ENCODE measurements around the gene C1QTNF12. TPM values are rescaled to one million over a fixed set of nuclear protein-coding genes. Genes with fewer than 3 reads are reported as not detected.
A peak's percentile ranks its signal among the peaks of the same experiment; 100 is the strongest.

The C1QTNF12 gene
- total and polyA plus RNA-seq, 4 experiments from 2014 or later: 0.31 to 3.3 (median 2.4) TPM; not detected in 1

GRCh38 chr1:1221887-1222574, 24.5 kb downstream of the C1QTNF12 start:
- ChIA-PET POLR2A (ENCODE audit: partially characterized antibody) (no interaction called here), CTCF (ENCODE audit: partially characterized antibody) (no interaction called here)
- Mint-ChIP-seq H3K9me3 (peaks cover 0 to 2% (median 0%) of the 10 kb centered on the region in 8 donors), H3K4me3 (peak overlapping the region in 1 of 8 donors; percentile 30), H3K27me3 (no peaks in the 10 kb centered on the region), H3K36me3 (peaks cover 20 to 46% of the 10 kb centered on the region in 2 donors), H3K4me1 (peaks cover 12 to 48% (median 27%) of the 10 kb centered on the region in 4 donors), H3K27ac (peak overlapping the region in 4 of 7 donors; percentile 13 to 80 (median 58))
- H3K27ac ChIP-seq (ENCODE audit: low read depth, low read length): no peak overlapping the region
- intact Hi-C loops (cut with micrococcal nuclease): no loop called here
- peaks cover 30% of the 10 kb centered on the region for H3K4me1 ChIP-seq (ENCODE audit: insufficient read depth, low read length)
- H3K27me3 ChIP-seq (ENCODE audit: insufficient read depth, low read length): no peaks in the 10 kb centered on the region
- H3K4me3 ChIP-seq (ENCODE audit: low read length in 2 of 2): no peak overlapping the region
- DNase-seq: no peak
- peaks cover 40% of the 10 kb centered on the region for H3K36me3 ChIP-seq (ENCODE audit: insufficient read depth, low read length)
- no peaks in the 10 kb centered on the region for H3K9me3 ChIP-seq (ENCODE audit: control insufficient read depth in 1 of 2, low read length in 2 of 2)

GRCh38 chr1:1220197-1220596, 26.3 kb downstream of the C1QTNF12 start:
- H3K4me3 ChIP-seq (ENCODE audit: low read length in 2 of 2): no peak overlapping the region
- H3K27me3 Mint-ChIP-seq: no peaks in the 10 kb centered on the region
- DNase-seq: no peak
- peak overlapping the region; percentile 86 for H3K27ac ChIP-seq (ENCODE audit: low read depth, low read length)
- peak overlapping the region in 1 of 8 donors; percentile 29 for H3K4me3 Mint-ChIP-seq
- CTCF ChIA-PET (ENCODE audit: partially characterized antibody): no interaction called here
- intact Hi-C loops (cut with micrococcal nuclease): no loop called here
- H3K4me1 ChIP-seq (ENCODE audit: insufficient read depth, low read length): peaks cover 48% of the 10 kb centered on the region
- no peaks in the 10 kb centered on the region for H3K27me3 ChIP-seq (ENCODE audit: insufficient read depth, low read length)
- peaks cover 28% of the 10 kb centered on the region for H3K36me3 ChIP-seq (ENCODE audit: insufficient read depth, low read length)
- peaks cover 11 to 46% of the 10 kb centered on the region in 2 donors for H3K36me3 Mint-ChIP-seq
- no peaks in the 10 kb centered on the region for H3K9me3 ChIP-seq (ENCODE audit: control insufficient read depth in 1 of 2, low read length in 2 of 2)
- H3K9me3 Mint-ChIP-seq: peaks cover 0 to 2% (median 0%) of the 10 kb centered on the region in 8 donors
- POLR2A ChIA-PET (ENCODE audit: partially characterized antibody): interaction anchor here (1.3 to 1.9 kb wide), 2 partner anchors 12 to 13 kb away, joined by 3 to 5 read pairs; partner anchors contain the start of gene TNFRSF18
- peaks cover 17 to 61% (median 32%) of the 10 kb centered on the region in 4 donors for H3K4me1 Mint-ChIP-seq
- H3K27ac Mint-ChIP-seq: peak overlapping the region; percentile 86 to 94 (median 89)

GRCh38 chr1:1219341-1219740, 27.2 kb downstream of the C1QTNF12 start:
- peak overlapping the region; percentile 86 for H3K27ac ChIP-seq (ENCODE audit: low read depth, low read length)
- H3K27me3 Mint-ChIP-seq: no peaks in the 10 kb centered on the region
- H3K4me3 Mint-ChIP-seq: peak overlapping the region in 6 of 8 donors; percentile 33 to 80 (median 49)
- no peaks in the 10 kb centered on the region for H3K9me3 ChIP-seq (ENCODE audit: control insufficient read depth in 1 of 2, low read length in 2 of 2)
- CTCF ChIA-PET (ENCODE audit: partially characterized antibody): no interaction called here
- H3K36me3 ChIP-seq (ENCODE audit: insufficient read depth, low read length): peaks cover 21% of the 10 kb centered on the region
- intact Hi-C loops (cut with micrococcal nuclease): no loop called here
- H3K27me3 ChIP-seq (ENCODE audit: insufficient read depth, low read length): no peaks in the 10 kb centered on the region
- H3K4me1 ChIP-seq (ENCODE audit: insufficient read depth, low read length): peaks cover 56% of the 10 kb centered on the region
- H3K27ac Mint-ChIP-seq: peak overlapping the region; percentile 86 to 94 (median 90)
- peak; percentile 57 to 79 (median 64) for DNase-seq
- peak overlapping the region in 1 of 2 donors; percentile 28 for H3K4me3 ChIP-seq (ENCODE audit: low read length in 2 of 2)
- peaks cover 20 to 65% (median 40%) of the 10 kb centered on the region in 4 donors for H3K4me1 Mint-ChIP-seq
- H3K36me3 Mint-ChIP-seq: peaks cover 11 to 40% of the 10 kb centered on the region in 2 donors
- POLR2A ChIA-PET (ENCODE audit: partially characterized antibody): interaction anchor here (1.2 to 1.9 kb wide), 4 partner anchors 11 to 14 kb away, joined by 3 to 5 read pairs (median 4); partner anchors contain the start of gene TNFRSF18
- peaks cover 0 to 2% (median 0%) of the 10 kb centered on the region in 8 donors for H3K9me3 Mint-ChIP-seq

- peaks cover 21% of the 10 kb centered on the region for H3K36me3 ChIP-seq (ENCODE audit: insufficient read depth, low read length)
Measured at GRCh38 chr1:1218524-1219200, 27.9 kb downstream of the C1QTNF12 start.

GRCh38 chr1:1217621-1218523, 28.6 kb downstream of the C1QTNF12 start:
- no peaks in the 10 kb centered on the region for H3K9me3 ChIP-seq (ENCODE audit: control insufficient read depth in 1 of 2, low read length in 2 of 2)
- intact Hi-C loops (cut with micrococcal nuclease): no loop called here
- Mint-ChIP-seq H3K27me3 (no peaks in the 10 kb centered on the region), H3K4me1 (peaks cover 20 to 64% (median 39%) of the 10 kb centered on the region in 4 donors), H3K36me3 (peaks cover 7 to 31% of the 10 kb centered on the region in 2 donors), H3K4me3 (peak overlapping the region in 5 of 8 donors; percentile 15 to 49 (median 42)), H3K9me3 (no peaks in the 10 kb centered on the region), H3K27ac (peak overlapping the region; percentile 79 to 98 (median 86))
- peaks cover 70% of the 10 kb centered on the region for H3K4me1 ChIP-seq (ENCODE audit: insufficient read depth, low read length)
- peak overlapping the region; percentile 86 for H3K27ac ChIP-seq (ENCODE audit: low read depth, low read length)
- ChIA-PET POLR2A (ENCODE audit: partially characterized antibody) (interaction anchor here (0.7 to 4.1 kb wide), 6 partner anchors 8 to 74 kb away, joined by 3 to 38 read pairs (median 3); partner anchors contain the start of gene TNFRSF18), CTCF (ENCODE audit: partially characterized antibody) (no interaction called here)
- H3K27me3 ChIP-seq (ENCODE audit: insufficient read depth, low read length): no peaks in the 10 kb centered on the region
- H3K36me3 ChIP-seq (ENCODE audit: insufficient read depth, low read length): peaks cover 16% of the 10 kb centered on the region
- DNase-seq: no peak
- no peak overlapping the region for H3K4me3 ChIP-seq (ENCODE audit: low read length in 2 of 2)

More at GRCh38 chr1:1218524-1219200, 27.9 kb downstream of the C1QTNF12 start:
- H3K4me3 Mint-ChIP-seq: peak overlapping the region in 7 of 8 donors; percentile 16 to 63 (median 41)
- H3K9me3 Mint-ChIP-seq: peaks cover 0 to 2% (median 0%) of the 10 kb centered on the region in 8 donors
- peaks cover 11 to 37% of the 10 kb centered on the region in 2 donors for H3K36me3 Mint-ChIP-seq
- peaks cover 20 to 68% (median 42%) of the 10 kb centered on the region in 4 donors for H3K4me1 Mint-ChIP-seq
- no peaks in the 10 kb centered on the region for H3K27me3 ChIP-seq (ENCODE audit: insufficient read depth, low read length)
- H3K9me3 ChIP-seq (ENCODE audit: control insufficient read depth in 1 of 2, low read length in 2 of 2): no peaks in the 10 kb centered on the region
- ChIA-PET POLR2A (ENCODE audit: partially characterized antibody) (interaction anchor here (0.7 to 4.1 kb wide), 8 partner anchors 8 to 61 kb away, joined by 3 to 38 read pairs (median 4); partner anchors contain the start of gene TNFRSF18), CTCF (ENCODE audit: partially characterized antibody) (no interaction called here)
- peak overlapping the region in 1 of 2 donors; percentile 28 for H3K4me3 ChIP-seq (ENCODE audit: low read length in 2 of 2)
- no peaks in the 10 kb centered on the region for H3K27me3 Mint-ChIP-seq
- H3K27ac ChIP-seq (ENCODE audit: low read depth, low read length): peak overlapping the region; percentile 86
- intact Hi-C loops (cut with micrococcal nuclease): no loop called here
- H3K4me1 ChIP-seq (ENCODE audit: insufficient read depth, low read length): peaks cover 63% of the 10 kb centered on the region
- no peak for DNase-seq
- peak overlapping the region; percentile 86 to 94 (median 90) for H3K27ac Mint-ChIP-seq

- no peaks in the 10 kb centered on the region for H3K9me3 ChIP-seq (ENCODE audit: control insufficient read depth in 1 of 2, low read length in 2 of 2)
- POLR2A ChIA-PET (ENCODE audit: partially characterized antibody): interaction anchor here (0.6 to 4.1 kb wide), 6 partner anchors 9 to 80 kb away, joined by 3 to 38 read pairs (median 4); partner anchors contain the start of genes B3GALT6 and TNFRSF18
- DNase-seq: peak; percentile 74 to 83 (median 82)
- peaks cover 4 to 25% of the 10 kb centered on the region in 2 donors for H3K36me3 Mint-ChIP-seq
- H3K4me3 Mint-ChIP-seq: peak overlapping the region; percentile 33 to 98 (median 84)
- H3K9me3 Mint-ChIP-seq: no peaks in the 10 kb centered on the region
- peak overlapping the region; percentile 86 for H3K27ac ChIP-seq (ENCODE audit: low read depth, low read length)
- peaks cover 17 to 64% (median 36%) of the 10 kb centered on the region in 4 donors for H3K4me1 Mint-ChIP-seq
- no peaks in the 10 kb centered on the region for H3K27me3 ChIP-seq (ENCODE audit: insufficient read depth, low read length)
- no peaks in the 10 kb centered on the region for H3K27me3 Mint-ChIP-seq
- H3K4me1 ChIP-seq (ENCODE audit: insufficient read depth, low read length): peaks cover 75% of the 10 kb centered on the region
- CTCF ChIA-PET (ENCODE audit: partially characterized antibody): interaction anchor here (0.7 kb wide), 1 partner anchor 10 kb away, joined by 3 read pairs; no protein-coding TSS in a partner anchor
- peaks cover 10% of the 10 kb centered on the region for H3K36me3 ChIP-seq (ENCODE audit: insufficient read depth, low read length)
- intact Hi-C loops (cut with micrococcal nuclease): no loop called here
- peak overlapping the region; percentile 98 to 100 (median 99) for H3K27ac Mint-ChIP-seq
- H3K4me3 ChIP-seq (ENCODE audit: low read length in 2 of 2): no peak overlapping the region
Measured at GRCh38 chr1:1216770-1217620, 29.5 kb downstream of the C1QTNF12 start.

All from CD4-positive, alpha-beta memory T cell (primary cell).